Islet precursor cell (in vitro differentiated cells): ENCODE measurements around the gene DISP3.

Source experiments
- DNase-seq: peaks from one replicate; pipeline ENCODE4 v3.0.0-alpha.2; 2018

Gene DISP3

GRCh38 chr1:11487196-11487751, 8.3 kb downstream of the DISP3 start:
- no peak for DNase-seq

GRCh38 chr1:11488201-11488770, 9.3 kb downstream of the DISP3 start:
- DNase-seq: no peak

GRCh38 chr1:11488966-11489625, 10.1 kb downstream of the DISP3 start:
- DNase-seq: no peak

DNA sequence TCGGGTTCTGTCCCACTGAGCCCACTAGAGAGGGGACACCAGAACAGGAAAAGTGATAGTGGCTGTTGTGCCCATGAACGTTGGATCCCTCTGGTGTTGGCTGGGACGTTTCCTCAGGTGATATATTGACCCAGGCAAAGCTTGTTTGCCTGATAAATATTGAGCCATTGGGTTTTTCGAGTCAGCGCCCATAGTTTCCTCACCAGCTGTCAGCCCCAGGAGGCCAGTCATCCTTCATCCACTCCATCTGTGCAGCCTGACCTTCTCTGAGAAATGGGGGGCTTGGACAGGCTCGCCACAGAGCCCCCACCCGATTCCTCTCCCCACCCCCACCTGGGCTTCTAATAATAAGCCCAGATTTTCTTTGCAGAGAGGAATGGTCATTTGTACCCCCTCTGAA, 13.3 kb downstream of the DISP3 start:
- DNase-seq: no peak

GRCh38 chr1:11493972-11494655, 15.2 kb downstream of the DISP3 start:
- no peak for DNase-seq

GRCh38 chr1:11494771-11495170, 15.8 kb downstream of the DISP3 start:
- DNase-seq: no peak

DNA sequence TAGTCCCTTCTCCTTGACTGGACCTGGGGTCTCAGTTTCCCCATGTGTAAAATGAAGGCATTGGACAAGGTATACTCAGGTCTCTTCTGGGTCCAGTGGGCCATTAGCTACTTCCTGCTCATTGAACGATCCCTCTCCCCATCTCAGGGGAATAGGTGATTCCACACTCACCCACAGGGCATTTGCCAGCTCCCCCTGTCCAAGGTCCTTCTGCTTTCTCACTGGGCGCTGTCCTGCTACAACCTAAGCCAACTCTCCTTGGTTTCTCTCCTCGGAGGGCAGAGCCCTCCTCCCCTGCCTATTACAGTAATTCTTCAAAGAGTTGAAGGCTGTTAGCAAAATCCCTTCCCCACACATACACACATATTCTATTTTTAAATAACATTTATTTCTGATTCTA, 16.6 kb downstream of the DISP3 start:
- no peak for DNase-seq

DNA sequence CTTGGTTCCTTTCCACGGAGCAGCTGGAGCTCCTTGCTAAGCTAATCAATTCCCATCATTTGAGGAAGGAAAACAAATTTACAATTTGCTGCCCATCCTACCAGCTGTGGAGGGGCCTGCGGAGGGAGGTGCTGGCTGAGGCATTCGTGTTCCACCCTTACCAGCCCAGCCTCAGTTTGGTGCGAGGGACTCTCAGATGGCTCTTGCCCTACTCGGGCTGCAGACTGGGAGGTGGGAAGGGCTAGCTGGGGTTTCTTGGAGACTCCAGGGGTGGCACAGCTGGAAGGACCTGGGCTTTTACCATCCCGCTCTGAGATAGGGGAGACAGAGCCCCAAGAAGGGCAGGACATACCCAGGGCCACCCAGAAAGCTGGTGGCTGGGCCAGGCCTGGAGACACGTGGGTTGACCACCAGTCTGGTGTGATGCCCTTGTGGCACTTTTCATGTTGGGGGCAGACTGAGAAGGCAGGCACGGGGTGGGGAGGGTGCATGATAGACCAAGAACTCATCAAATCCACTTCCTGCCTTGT, 17.7 kb downstream of the DISP3 start:
- DNase-seq: no peak

DNA sequence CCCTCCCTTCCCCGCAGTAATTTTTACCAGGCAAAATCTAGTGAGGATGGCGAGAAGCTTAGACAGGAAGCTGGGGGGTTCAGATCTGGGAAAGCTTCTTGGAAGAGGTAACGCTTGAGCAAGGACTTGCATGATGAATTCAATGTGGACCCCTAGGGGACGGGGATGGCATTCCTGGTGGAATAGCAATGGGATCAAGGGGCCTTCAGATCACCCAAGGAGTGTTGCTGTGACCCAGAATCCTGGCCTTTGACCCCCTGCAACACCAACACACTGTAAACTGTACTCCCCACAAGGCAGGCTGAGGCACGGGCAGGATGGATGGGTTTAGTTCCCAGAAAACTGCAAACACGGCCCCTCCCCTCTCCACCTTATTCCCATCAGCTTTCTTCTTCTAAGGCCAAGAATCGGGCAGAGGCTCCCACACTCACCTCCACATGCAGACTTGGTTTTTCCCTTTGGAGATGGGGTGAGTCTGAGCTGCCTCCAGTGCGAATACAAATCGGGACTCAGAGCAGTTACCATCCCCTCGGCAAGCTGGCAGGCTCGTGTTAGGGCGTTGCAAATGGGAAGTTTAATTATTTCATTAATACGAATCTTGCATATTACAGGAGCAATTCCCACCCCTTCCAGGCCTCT, 20.1 kb downstream of the DISP3 start:
- DNase-seq: no peak

DNA sequence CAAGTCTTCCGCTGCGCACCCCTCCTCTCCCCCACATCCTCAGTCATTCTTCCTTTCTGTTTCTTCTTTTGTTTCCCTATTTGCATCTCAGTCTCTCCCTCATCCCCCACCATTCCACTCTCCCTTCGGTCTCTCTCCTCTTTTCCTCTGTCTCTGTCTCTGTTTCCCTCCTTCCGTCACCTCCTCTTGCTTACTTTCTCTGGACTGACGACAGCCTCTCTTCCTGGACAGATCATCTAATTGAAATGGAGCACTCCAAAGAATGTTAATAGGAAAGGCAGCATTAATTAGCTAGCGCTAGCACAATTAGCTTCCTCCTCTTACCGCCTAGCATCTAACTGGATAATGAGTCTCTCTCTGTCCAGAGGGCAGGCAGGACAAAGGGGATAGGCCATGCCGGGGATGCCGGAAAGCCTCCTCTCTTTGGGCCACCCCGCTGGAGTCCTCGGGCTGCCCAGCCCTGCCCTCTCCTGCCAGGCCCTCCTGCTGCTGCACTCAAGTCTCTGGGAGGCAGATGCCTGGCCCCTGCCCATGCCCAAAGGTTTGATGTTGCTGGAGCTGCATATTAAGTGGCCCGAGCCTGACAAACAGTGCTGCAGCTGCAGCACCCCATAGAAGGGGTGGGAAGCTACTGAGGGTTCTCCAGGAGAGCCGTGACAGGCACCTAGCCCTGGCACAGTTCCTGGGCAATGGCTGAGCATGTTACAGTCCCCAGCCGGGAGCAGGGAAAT, 20.8 kb downstream of the DISP3 start:
- DNase-seq: no peak

- DNase-seq: no peak
These were observed 21.9 kb downstream of the DISP3 start for GRCh38 chr1:11500881-11501280.

GRCh38 chr1:11501491-11501897, 22.5 kb downstream of the DISP3 start:
- no peak for DNase-seq

GRCh38 chr1:11501906-11502485, 23.0 kb downstream of the DISP3 start:
- DNase-seq: no peak

DNA sequence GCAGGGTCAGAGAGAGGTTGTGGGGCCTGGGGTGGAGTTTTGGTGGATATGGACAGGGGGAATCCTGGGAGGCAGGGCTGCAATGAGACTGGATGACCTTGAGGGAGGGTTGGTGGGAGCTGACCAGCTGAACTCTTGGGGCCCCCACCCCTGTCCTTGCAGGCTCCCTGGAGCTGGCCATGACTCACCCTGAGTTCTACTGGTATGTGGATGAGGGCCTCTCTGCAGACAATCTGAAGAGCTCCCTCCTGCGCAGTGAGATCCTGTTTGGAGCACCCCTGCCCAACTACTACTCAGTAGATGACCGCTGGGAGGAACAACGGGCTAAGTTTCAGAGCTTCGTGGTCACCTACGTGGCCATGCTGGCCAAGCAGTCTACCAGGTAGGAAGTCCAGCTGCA, 23.6 kb downstream of the DISP3 start:
- DNase-seq: no peak

DNA sequence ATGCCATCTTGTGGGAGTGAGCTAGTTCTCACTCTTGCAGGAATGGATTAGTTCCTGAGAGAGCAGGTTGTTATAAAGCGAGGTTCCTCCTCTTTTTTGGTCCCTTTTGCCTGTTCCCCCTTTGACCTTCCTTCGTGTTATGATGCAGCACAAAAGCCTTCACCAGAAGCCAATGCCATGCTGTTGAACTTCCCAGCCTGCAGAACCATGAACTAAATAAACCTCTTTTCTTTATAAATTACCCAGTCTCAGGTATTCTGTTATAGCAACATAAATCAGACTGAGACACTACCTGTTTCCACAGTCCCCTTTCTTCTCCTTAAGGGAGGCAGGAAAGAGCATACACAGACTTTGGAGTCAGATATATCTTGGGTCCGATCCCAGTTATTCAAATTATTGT, 25.6 kb downstream of the DISP3 start:
- no peak for DNase-seq

DNA sequence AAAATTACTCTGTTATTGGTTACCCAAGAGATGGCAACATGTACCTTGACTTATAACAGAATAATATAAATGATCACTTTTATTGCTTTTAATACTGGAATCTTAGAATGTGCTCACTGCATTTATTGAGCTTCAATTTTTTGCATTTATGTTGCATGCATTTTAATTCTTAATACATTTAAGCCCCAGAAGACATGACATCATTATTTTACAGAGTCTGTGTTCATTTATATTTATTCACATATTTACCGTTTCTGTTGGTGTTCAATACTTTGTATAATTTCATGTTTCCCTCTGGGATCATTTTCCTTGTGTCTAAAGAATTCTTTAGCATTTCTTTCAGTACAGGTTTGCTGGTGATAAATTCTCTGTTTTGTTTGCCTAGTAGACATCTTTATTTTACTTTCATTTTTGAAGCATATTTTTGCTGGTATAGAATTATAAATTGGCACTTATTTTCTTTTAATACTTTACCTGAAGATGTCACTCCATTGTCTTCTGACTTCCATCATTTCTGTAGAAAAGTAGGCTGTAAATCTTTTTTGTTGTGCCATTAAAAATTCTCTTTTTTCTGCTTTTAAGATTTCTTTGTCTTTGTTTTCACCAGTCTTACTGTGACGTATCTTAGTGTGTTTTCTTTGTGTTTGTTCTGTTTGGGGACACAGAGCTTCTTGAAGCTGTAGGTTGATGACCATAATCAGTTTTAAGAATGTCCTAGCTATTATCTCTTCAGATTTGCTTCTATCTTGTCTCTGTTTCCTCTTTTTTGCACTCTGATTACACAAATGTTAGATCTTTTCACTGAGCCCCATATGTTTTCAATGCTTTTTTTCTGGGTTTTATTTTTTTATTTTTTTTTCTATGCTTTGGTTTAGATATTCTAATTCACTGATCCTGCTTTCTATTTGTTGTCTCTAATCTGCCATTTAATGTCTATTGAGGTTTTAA, 26.9 kb downstream of the DISP3 start:
- DNase-seq: no peak

- no peak for DNase-seq
These were observed 28.4 kb downstream of the DISP3 start for GRCh38 chr1:11507309-11507708.

DNA sequence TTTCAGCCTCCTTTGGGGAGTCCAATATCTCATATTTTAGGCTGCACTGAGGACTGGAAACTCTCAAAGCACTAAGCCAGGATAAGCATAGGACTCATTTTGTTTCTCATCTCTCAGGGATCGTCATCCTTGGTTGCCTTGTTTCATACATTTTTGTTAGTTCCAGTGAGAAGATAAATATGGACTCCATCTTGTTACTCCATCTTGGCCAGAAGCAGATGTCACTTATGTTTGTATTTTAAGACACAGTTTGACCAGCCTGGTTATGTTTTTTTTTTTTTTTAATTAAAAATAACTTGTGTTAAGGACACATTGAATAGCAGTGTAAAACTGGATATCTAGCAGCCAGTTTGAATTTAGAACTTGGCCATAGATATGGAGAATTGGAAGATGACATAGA, 34.7 kb downstream of the DISP3 start:
- no peak for DNase-seq

DNA sequence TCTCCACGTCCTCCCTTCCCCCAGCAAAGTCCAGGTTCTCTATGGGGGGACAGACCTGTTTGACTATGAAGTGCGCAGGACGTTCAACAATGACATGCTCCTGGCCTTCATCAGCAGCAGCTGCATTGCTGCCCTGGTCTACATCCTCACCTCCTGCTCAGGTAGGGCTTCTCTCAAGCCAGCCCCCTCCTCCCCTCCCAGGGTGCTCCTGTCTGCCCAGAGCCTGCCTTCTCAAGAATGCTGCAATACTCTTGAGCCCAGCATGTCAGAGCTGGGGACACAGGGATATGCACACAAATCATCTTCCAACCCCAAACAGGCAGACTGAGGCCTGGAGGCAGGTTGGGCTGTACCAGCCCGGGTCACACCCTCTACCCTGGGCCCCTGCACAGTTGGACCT, 35.4 kb downstream of the DISP3 start:
- no peak for DNase-seq

GRCh38 chr1:11515368-11516300, 36.7 kb downstream of the DISP3 start:
- no peak for DNase-seq
